SK-N-SH treated with all-trans-retinoic acid at 6 μM for 48 hours (cell line): ENCODE data around the gene SAMD4A.

Experiments
- ATAC-seq: fragments of 200-7000 bp; cut with Tn5 transposase; 3 replicates; pipeline ENCODE4 v1.9.1; 2020; ENCODE audit warnings: mild to moderate bottlenecking, moderate library complexity
- BACH2 ChIP-seq: fragments of 250-450 bp; sonication (Bioruptor Pico); IDR thresholded peaks from 2 replicates; pipeline ENCODE4 v1.9.0; 2021; ENCODE audit warnings: mild to moderate bottlenecking, borderline replicate concordance
- CSDC2 ChIP-seq: fragments of 250-450 bp; sonication (Bioruptor Pico); IDR thresholded peaks from 2 replicates; pipeline ENCODE4 v1.5.0; 2020; ENCODE audit warnings: mild to moderate bottlenecking, moderate library complexity
- ESRRG ChIP-seq: fragments of 250-450 bp; sonication (Bioruptor Pico); IDR thresholded peaks from 2 replicates; pipeline ENCODE4 v1.6.1; 2021; ENCODE audit warnings: mild to moderate bottlenecking
- GLIS3 ChIP-seq: fragments of 250-450 bp; sonication (Bioruptor Pico); IDR thresholded peaks from 2 replicates; pipeline ENCODE4 v1.5.0; 2020; ENCODE audit warnings: mild to moderate bottlenecking, moderate library complexity
- ISL1 ChIP-seq: fragments of 250-450 bp; sonication (Bioruptor Pico); IDR thresholded peaks from 2 replicates; pipeline ENCODE4 v2.1.2; 2022; ENCODE audit warnings: mild to moderate bottlenecking, moderate library complexity
- OSR1 ChIP-seq: fragments of 250-450 bp; sonication (Bioruptor Pico); IDR thresholded peaks from 2 replicates; pipeline ENCODE4 v1.8.0; 2022; ENCODE audit warnings: moderate library complexity, mild to moderate bottlenecking, inconsistent platforms
- POU6F1 ChIP-seq: fragments of 250-450 bp; sonication (Bioruptor Pico); IDR thresholded peaks from 2 replicates; pipeline ENCODE4 v1.8.0; 2021; ENCODE audit warnings: low read depth, mild to moderate bottlenecking, moderate library complexity, borderline replicate concordance
- PPARA ChIP-seq: fragments of 250-450 bp; sonication (Bioruptor Pico); IDR thresholded peaks from 2 replicates; pipeline ENCODE4 v1.5.0; 2020; ENCODE audit warnings: mild to moderate bottlenecking, borderline replicate concordance
- RARB ChIP-seq: fragments of 250-450 bp; sonication (Bioruptor Pico); IDR thresholded peaks from 2 replicates; pipeline ENCODE4 v1.8.0; 2021; ENCODE audit warnings: mild to moderate bottlenecking, moderate library complexity
- TCF4 ChIP-seq: fragments of 250-450 bp; sonication (Bioruptor Pico); IDR thresholded peaks from 2 replicates; pipeline ENCODE4 v1.8.0; 2021; ENCODE audit warnings: mild to moderate bottlenecking, moderate library complexity, borderline replicate concordance
- TOX ChIP-seq: fragments of 250-450 bp; sonication (Bioruptor Pico); IDR thresholded peaks from 2 replicates; pipeline ENCODE4 v1.8.0; 2021; ENCODE audit warnings: mild to moderate bottlenecking, moderate library complexity, borderline replicate concordance
- ZC3H10 ChIP-seq: fragments of 250-450 bp; sonication (Bioruptor Pico); IDR thresholded peaks from 2 replicates; pipeline ENCODE4 v1.5.1; 2021; ENCODE audit warnings: mild to moderate bottlenecking, moderate library complexity
- ZFP3 ChIP-seq: fragments of 250-450 bp; sonication (Bioruptor Pico); IDR thresholded peaks from 2 replicates; pipeline ENCODE4 v1.5.0; 2020; ENCODE audit warnings: mild to moderate bottlenecking, moderate library complexity
- ZFP30 ChIP-seq: fragments of 450-650 bp; formaldehyde crosslinking; IDR thresholded peaks from 2 replicates; pipeline ENCODE4 v1.5.0; 2022; ENCODE audit warnings: mild to moderate bottlenecking, moderate library complexity
- ZNF565 ChIP-seq: fragments of 450-650 bp; formaldehyde crosslinking; conservative IDR thresholded peaks from 2 replicates; pipeline ENCODE4 v1.5.0; 2020; ENCODE audit warnings: low read depth, mild to moderate bottlenecking, moderate library complexity
- ZNF70 ChIP-seq: fragments of 450-650 bp; formaldehyde crosslinking; IDR thresholded peaks from 2 replicates; pipeline ENCODE4 v1.5.0; 2020; ENCODE audit warnings: mild to moderate bottlenecking, moderate library complexity
- ZNF8 ChIP-seq: fragments of 450-650 bp; formaldehyde crosslinking; IDR thresholded peaks from 2 replicates; pipeline ENCODE4 v1.5.0; 2020; ENCODE audit warnings: mild to moderate bottlenecking, moderate library complexity
- TF ChIP-seq, protein P1 (sequence below): fragments of 250-450 bp; sonication (Bioruptor Pico); IDR thresholded peaks from 2 replicates; pipeline ENCODE4 v1.5.1; 2020; ENCODE audit warnings: low read depth, mild to moderate bottlenecking, moderate library complexity
- TF ChIP-seq, protein P2 (sequence below): fragments of 250-450 bp; sonication (Bioruptor Pico); IDR thresholded peaks from 2 replicates; pipeline ENCODE4 v1.5.0; 2020; ENCODE audit warnings: mild to moderate bottlenecking, moderate library complexity
- TF ChIP-seq, protein P3 (sequence below): fragments of 250-450 bp; sonication (Bioruptor Pico); IDR thresholded peaks from 2 replicates; pipeline ENCODE4 v1.8.0; 2020; ENCODE audit warnings: mild to moderate bottlenecking, moderate library complexity, borderline replicate concordance
- TF ChIP-seq, protein P4 (sequence below): fragments of 250-450 bp; sonication (Bioruptor Pico); IDR thresholded peaks from 2 replicates; pipeline ENCODE4 v1.5.1; 2021; ENCODE audit warnings: mild to moderate bottlenecking, moderate library complexity

SAMD4A gene

DNA sequence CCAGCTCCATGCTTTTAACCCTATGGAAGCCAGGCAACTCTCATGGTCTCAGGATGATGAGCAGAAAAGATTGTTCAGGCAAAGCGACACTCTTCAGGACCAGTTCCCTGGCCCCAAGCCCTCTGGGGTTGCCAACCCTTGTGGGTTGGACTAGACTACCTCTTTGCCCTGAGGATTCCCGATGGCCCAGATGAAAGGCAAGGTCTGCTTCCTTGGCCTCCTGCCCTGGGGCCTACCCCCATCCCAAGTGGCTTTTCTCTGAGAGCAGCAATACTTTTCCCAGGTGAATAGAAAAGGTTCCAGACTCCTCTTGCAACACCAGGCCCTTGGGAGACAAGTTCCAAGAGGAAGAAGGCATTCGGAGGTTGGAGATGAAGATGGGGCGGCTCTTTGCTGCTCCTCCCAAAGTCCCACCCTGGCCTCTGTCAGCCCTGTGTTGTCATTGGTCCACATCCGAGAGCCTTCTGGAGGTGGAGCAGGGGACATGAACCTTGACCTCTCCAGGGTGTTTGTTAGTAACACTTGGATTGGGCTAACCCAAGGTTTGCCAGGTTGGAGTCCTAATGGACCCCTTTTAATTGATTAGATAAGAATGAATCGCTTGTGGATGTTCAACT, 204.6 kb downstream of the SAMD4A start:
- no peak for TF ChIP-seq POU6F1 (CRISPR knock-in tag)
- TF ChIP-seq GLIS3 (CRISPR knock-in tag) = no peak
- TF ChIP-seq OSR1 (CRISPR knock-in tag) = no peak
- no peak for TF ChIP-seq ZC3H10 (CRISPR knock-in tag)
- TF ChIP-seq PPARA (CRISPR knock-in tag) = no peak
- TF ChIP-seq, protein P1, sequence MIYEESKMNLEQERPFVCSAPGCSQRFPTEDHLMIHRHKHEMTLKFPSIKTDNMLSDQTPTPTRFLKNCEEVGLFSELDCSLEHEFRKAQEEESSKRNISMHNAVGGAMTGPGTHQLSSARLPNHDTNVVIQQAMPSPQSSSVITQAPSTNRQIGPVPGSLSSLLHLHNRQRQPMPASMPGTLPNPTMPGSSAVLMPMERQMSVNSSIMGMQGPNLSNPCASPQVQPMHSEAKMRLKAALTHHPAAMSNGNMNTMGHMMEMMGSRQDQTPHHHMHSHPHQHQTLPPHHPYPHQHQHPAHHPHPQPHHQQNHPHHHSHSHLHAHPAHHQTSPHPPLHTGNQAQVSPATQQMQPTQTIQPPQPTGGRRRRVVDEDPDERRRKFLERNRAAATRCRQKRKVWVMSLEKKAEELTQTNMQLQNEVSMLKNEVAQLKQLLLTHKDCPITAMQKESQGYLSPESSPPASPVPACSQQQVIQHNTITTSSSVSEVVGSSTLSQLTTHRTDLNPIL (CRISPR knock-in tag) = no peak
- no peak for TF ChIP-seq ISL1 (CRISPR knock-in tag)
- TF ChIP-seq BACH2 (CRISPR knock-in tag) = no peak
- no peak for TF ChIP-seq ZNF8
- no peak for TF ChIP-seq ZFP30 (CRISPR knock-in tag)
- TF ChIP-seq, protein P2, sequence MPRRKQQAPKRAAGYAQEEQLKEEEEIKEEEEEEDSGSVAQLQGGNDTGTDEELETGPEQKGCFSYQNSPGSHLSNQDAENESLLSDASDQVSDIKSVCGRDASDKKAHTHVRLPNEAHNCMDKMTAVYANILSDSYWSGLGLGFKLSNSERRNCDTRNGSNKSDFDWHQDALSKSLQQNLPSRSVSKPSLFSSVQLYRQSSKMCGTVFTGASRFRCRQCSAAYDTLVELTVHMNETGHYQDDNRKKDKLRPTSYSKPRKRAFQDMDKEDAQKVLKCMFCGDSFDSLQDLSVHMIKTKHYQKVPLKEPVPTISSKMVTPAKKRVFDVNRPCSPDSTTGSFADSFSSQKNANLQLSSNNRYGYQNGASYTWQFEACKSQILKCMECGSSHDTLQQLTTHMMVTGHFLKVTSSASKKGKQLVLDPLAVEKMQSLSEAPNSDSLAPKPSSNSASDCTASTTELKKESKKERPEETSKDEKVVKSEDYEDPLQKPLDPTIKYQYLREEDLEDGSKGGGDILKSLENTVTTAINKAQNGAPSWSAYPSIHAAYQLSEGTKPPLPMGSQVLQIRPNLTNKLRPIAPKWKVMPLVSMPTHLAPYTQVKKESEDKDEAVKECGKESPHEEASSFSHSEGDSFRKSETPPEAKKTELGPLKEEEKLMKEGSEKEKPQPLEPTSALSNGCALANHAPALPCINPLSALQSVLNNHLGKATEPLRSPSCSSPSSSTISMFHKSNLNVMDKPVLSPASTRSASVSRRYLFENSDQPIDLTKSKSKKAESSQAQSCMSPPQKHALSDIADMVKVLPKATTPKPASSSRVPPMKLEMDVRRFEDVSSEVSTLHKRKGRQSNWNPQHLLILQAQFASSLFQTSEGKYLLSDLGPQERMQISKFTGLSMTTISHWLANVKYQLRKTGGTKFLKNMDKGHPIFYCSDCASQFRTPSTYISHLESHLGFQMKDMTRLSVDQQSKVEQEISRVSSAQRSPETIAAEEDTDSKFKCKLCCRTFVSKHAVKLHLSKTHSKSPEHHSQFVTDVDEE (CRISPR knock-in tag) = no peak
- no peak for TF ChIP-seq TOX (CRISPR knock-in tag)
- no peak for TF ChIP-seq ZFP3 (CRISPR knock-in tag)
- ATAC-seq = no peak

DNA sequence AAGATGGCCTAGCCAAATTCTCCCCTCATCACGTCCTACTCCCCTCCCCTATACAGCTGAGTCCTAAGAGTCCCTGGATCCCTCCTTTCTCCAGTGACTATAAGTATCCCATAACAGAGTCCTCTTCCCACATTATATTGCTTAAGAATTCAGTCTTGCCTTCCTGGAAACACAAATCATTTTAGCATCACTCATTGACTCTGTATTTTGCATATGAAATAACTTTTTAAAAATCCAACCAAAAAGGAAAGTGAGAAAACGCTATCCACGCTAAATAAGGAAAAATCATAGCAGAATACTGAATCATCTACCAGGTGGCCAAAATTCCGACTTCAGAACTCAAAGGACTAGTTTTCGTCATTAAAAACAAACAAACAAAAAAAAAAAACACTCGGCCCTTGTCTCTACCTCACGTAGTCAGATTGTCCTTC, 205.5 kb downstream of the SAMD4A start:
- no peak for ATAC-seq

More for the DNA sequence above, 205.5 kb downstream of the SAMD4A start:
- TF ChIP-seq POU6F1 (CRISPR knock-in tag) (no peak), ZFP30 (CRISPR knock-in tag) (no peak), ISL1 (CRISPR knock-in tag) (no peak), CSDC2 (CRISPR knock-in tag) (no peak), ZNF8 (no peak), TCF4 (no peak), RARB (no peak), ESRRG (CRISPR knock-in tag) (no peak), ZC3H10 (CRISPR knock-in tag) (no peak), ZNF565 (CRISPR knock-in tag) (no peak), TOX (CRISPR knock-in tag) (no peak), ZNF70 (no peak), OSR1 (CRISPR knock-in tag) (no peak)
- TF ChIP-seq, protein P3, sequence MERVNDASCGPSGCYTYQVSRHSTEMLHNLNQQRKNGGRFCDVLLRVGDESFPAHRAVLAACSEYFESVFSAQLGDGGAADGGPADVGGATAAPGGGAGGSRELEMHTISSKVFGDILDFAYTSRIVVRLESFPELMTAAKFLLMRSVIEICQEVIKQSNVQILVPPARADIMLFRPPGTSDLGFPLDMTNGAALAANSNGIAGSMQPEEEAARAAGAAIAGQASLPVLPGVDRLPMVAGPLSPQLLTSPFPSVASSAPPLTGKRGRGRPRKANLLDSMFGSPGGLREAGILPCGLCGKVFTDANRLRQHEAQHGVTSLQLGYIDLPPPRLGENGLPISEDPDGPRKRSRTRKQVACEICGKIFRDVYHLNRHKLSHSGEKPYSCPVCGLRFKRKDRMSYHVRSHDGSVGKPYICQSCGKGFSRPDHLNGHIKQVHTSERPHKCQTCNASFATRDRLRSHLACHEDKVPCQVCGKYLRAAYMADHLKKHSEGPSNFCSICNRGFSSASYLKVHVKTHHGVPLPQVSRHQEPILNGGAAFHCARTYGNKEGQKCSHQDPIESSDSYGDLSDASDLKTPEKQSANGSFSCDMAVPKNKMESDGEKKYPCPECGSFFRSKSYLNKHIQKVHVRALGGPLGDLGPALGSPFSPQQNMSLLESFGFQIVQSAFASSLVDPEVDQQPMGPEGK (CRISPR knock-in tag) = no peak
- TF ChIP-seq, protein P1 (CRISPR knock-in tag) = no peak
- TF ChIP-seq, protein P2 (CRISPR knock-in tag) = no peak
- TF ChIP-seq, protein P4, sequence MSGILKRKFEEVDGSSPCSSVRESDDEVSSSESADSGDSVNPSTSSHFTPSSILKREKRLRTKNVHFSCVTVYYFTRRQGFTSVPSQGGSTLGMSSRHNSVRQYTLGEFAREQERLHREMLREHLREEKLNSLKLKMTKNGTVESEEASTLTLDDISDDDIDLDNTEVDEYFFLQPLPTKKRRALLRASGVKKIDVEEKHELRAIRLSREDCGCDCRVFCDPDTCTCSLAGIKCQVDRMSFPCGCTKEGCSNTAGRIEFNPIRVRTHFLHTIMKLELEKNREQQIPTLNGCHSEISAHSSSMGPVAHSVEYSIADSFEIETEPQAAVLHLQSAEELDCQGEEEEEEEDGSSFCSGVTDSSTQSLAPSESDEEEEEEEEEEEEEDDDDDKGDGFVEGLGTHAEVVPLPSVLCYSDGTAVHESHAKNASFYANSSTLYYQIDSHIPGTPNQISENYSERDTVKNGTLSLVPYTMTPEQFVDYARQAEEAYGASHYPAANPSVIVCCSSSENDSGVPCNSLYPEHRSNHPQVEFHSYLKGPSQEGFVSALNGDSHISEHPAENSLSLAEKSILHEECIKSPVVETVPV (CRISPR knock-in tag) = no peak
